ENCODE measurements around the gene LEMD1.

GRCh38 chr1:205346956-205347574, 74.8 kb downstream of the LEMD1 start:
- no peak for TF ChIP-seq CTCF (conservative IDR thresholded peaks at IDR 0.05 in 1 of 2, IDR thresholded peaks at IDR 0.05 in 1 of 2; ENCODE audit: low read depth in 1 of 2, low read length in 2 of 2)
- TF ChIP-seq EZH2 (IDR thresholded peaks at IDR 0.05; ENCODE audit: low read length, missing control alignments): no peak
